CD4-positive, CD25-positive, alpha-beta regulatory T cell (primary cell): ENCODE measurements around the gene PTPRE. TPM values are rescaled to one million over a fixed set of nuclear protein-coding genes. Genes with fewer than 3 reads are reported as not detected.

Source experiments
- ATAC-seq, 2 donors: fragments of 150-1000 bp; cut with Tn5 transposase; one replicate each; pipeline ENCODE4 v1.10.0; 2021; ENCODE audit warnings: low read depth in 2 of 2, moderate number of reproducible peaks in 2 of 2, moderate library complexity in 1 of 2
- DNase-seq, 3 donors: peaks; one replicate each; pipeline versions ENCODE4 v3.0.0 to v3.0.0-alpha.2; 2012 to 2022; ENCODE audit warnings: mixed read lengths in 1 of 3
- H3K27ac ChIP-seq: one replicate; pipeline ENCODE4 v1.7.0; 2013; ENCODE audit warnings: mild to moderate bottlenecking, low read length; ENCODE audit not compliant: insufficient read depth, poor library complexity, severe bottlenecking
- H3K27me3 ChIP-seq: one replicate; pipeline ENCODE4 v1.7.0; 2013; ENCODE audit warnings: low read length; ENCODE audit not compliant: control insufficient read depth, insufficient read depth
- H3K36me3 ChIP-seq: one replicate; pipeline ENCODE4 v1.7.0; 2013; ENCODE audit warnings: mild to moderate bottlenecking, low read length, moderate library complexity; ENCODE audit not compliant: control insufficient read depth, insufficient read depth
- H3K4me1 ChIP-seq: 2 replicates; pipeline ENCODE4 v1.7.0; 2013; ENCODE audit warnings: mild to moderate bottlenecking, low read length; ENCODE audit not compliant: insufficient read depth, control insufficient read depth, poor library complexity, severe bottlenecking
- H3K4me3 ChIP-seq: one replicate; pipeline ENCODE4 v1.7.0; 2013; ENCODE audit warnings: low read depth, mild to moderate bottlenecking, low read length, moderate library complexity
- H3K9me3 ChIP-seq, 2 experiments: 1 replicate in 1 of 2; 2 replicates in 1 of 2; pipeline ENCODE4 v1.7.0; 2013; ENCODE audit warnings: low read length in 2 of 2, mild to moderate bottlenecking in 1 of 2, moderate library complexity in 1 of 2; ENCODE audit not compliant: control insufficient read depth in 2 of 2
- H3K27ac Mint-ChIP-seq, 3 donors: one replicate each; pipeline ENCODE4 v1.8.0; 2020 to 2022; ENCODE audit warnings: mild to moderate bottlenecking in 3 of 3, mixed read lengths in 3 of 3, moderate library complexity in 2 of 3
- H3K27me3 Mint-ChIP-seq: one replicate; pipeline ENCODE4 v1.8.0; 2022; ENCODE audit warnings: mild to moderate bottlenecking, mixed read lengths
- H3K36me3 Mint-ChIP-seq: one replicate; pipeline ENCODE4 v1.8.0; 2020; ENCODE audit warnings: mixed read lengths
- H3K4me1 Mint-ChIP-seq, 4 donors: one replicate each; pipeline ENCODE4 v1.8.0; 2020 to 2022; ENCODE audit warnings: mixed read lengths in 4 of 4, mild to moderate bottlenecking in 1 of 4
- H3K4me3 Mint-ChIP-seq, 4 donors: one replicate each; pipeline ENCODE4 v1.8.0; 2020 to 2022; ENCODE audit warnings: mild to moderate bottlenecking in 4 of 4, mixed read lengths in 4 of 4, moderate library complexity in 3 of 4
- H3K9me3 Mint-ChIP-seq, 7 donors: one replicate each; pipeline ENCODE4 v1.8.0; 2020 to 2022; ENCODE audit warnings: mixed read lengths in 7 of 7, mild to moderate bottlenecking in 3 of 7, moderate library complexity in 2 of 7
- polyA plus RNA-seq, 4 donors: library from polyadenylated mRNA; unstranded; fragments of 300-500 nt; fragmentation: Illumina TruSeq; gene quantifications; one replicate each; pipeline ENCODE4 v1.2.3, GENCODE V29; 2021
- total RNA-seq: library from RNA; stranded (reverse); gene quantifications from one replicate; pipeline ENCODE4 v1.2.3, GENCODE V29; 2022

Gene PTPRE
- total and polyA plus RNA-seq, 5 donors from 2014 or later: 10.0 to 63.9 (median 13.7) TPM

GRCh38 chr10:127964621-127965020, 57.7 kb downstream of the PTPRE start:
- no peak overlapping the region for H3K27ac Mint-ChIP-seq
- Histone ChIP-seq H3K36me3 (no peaks in the 10 kb centered on the region), H3K27me3 (no peaks in the 10 kb centered on the region), H3K27ac (no peak overlapping the region), H3K4me1 (no peaks in the 10 kb centered on the region), H3K9me3 (no peaks in the 10 kb centered on the region), H3K4me3 (no peak overlapping the region)
- DNase-seq (no peak), ATAC-seq (no peak)
- peaks cover 0 to 6% (median 0%) of the 10 kb centered on the region in 4 donors for H3K4me1 Mint-ChIP-seq
- no peaks in the 10 kb centered on the region for H3K9me3 Mint-ChIP-seq
- H3K27me3 Mint-ChIP-seq: peaks cover 14% of the 10 kb centered on the region
- H3K36me3 Mint-ChIP-seq: no peaks in the 10 kb centered on the region
- H3K4me3 Mint-ChIP-seq: no peak overlapping the region

- Mint-ChIP-seq H3K36me3 (no peaks in the 10 kb centered on the region), H3K27me3 (no peaks in the 10 kb centered on the region), H3K4me3 (no peak overlapping the region), H3K27ac (no peak overlapping the region), H3K4me1 (peaks cover 0 to 6% (median 0%) of the 10 kb centered on the region in 4 donors), H3K9me3 (peaks cover 0 to 2% (median 0%) of the 10 kb centered on the region in 7 donors)
- no peak for ATAC-seq
- Histone ChIP-seq H3K4me3 (no peak overlapping the region), H3K36me3 (no peaks in the 10 kb centered on the region), H3K27me3 (no peaks in the 10 kb centered on the region), H3K27ac (no peak overlapping the region), H3K9me3 (no peaks in the 10 kb centered on the region), H3K4me1 (no peaks in the 10 kb centered on the region)
- no peak for DNase-seq
Measured at GRCh38 chr10:127966875-127967274, 60.0 kb downstream of the PTPRE start.

GRCh38 chr10:127968027-127968441, 61.1 kb downstream of the PTPRE start:
- Mint-ChIP-seq H3K4me1 (peaks cover 0 to 6% (median 0%) of the 10 kb centered on the region in 4 donors), H3K36me3 (no peaks in the 10 kb centered on the region), H3K27me3 (peaks cover under 1% of the 10 kb centered on the region), H3K4me3 (no peak overlapping the region), H3K9me3 (peaks cover 0 to 2% (median 0%) of the 10 kb centered on the region in 7 donors), H3K27ac (no peak overlapping the region)
- DNase-seq (no peak), ATAC-seq (no peak)
- Histone ChIP-seq H3K4me3 (no peak overlapping the region), H3K36me3 (no peaks in the 10 kb centered on the region), H3K27me3 (peaks cover 1% of the 10 kb centered on the region), H3K9me3 (no peaks in the 10 kb centered on the region), H3K4me1 (no peaks in the 10 kb centered on the region), H3K27ac (no peak overlapping the region)

GRCh38 chr10:127968659-127969058, 61.8 kb downstream of the PTPRE start:
- H3K4me1 ChIP-seq: no peaks in the 10 kb centered on the region
- H3K27me3 Mint-ChIP-seq: peaks cover 6% of the 10 kb centered on the region
- H3K27ac Mint-ChIP-seq: no peak overlapping the region

GRCh38 chr10:127971101-127971946, 64.4 kb downstream of the PTPRE start:
- Mint-ChIP-seq H3K4me3 (no peak overlapping the region), H3K27me3 (peaks cover 30% of the 10 kb centered on the region), H3K4me1 (no peaks in the 10 kb centered on the region), H3K9me3 (peaks cover 0 to 2% (median 0%) of the 10 kb centered on the region in 7 donors), H3K27ac (no peak overlapping the region), H3K36me3 (no peaks in the 10 kb centered on the region)
- ATAC-seq: no peak
- Histone ChIP-seq H3K36me3 (no peaks in the 10 kb centered on the region), H3K9me3 (no peaks in the 10 kb centered on the region), H3K27ac (no peak overlapping the region), H3K4me3 (no peak overlapping the region), H3K4me1 (no peaks in the 10 kb centered on the region), H3K27me3 (peaks cover 3% of the 10 kb centered on the region)
- DNase-seq: no peak

More at GRCh38 chr10:127968659-127969058, 61.8 kb downstream of the PTPRE start:
- Histone ChIP-seq H3K27me3 (peaks cover 3% of the 10 kb centered on the region), H3K36me3 (no peaks in the 10 kb centered on the region), H3K4me3 (no peak overlapping the region), H3K27ac (no peak overlapping the region), H3K9me3 (no peaks in the 10 kb centered on the region)
- peaks cover 0 to 2% (median 0%) of the 10 kb centered on the region in 7 donors for H3K9me3 Mint-ChIP-seq
- DNase-seq: no peak
- no peak overlapping the region for H3K4me3 Mint-ChIP-seq
- no peak for ATAC-seq
- peaks cover 0 to 6% (median 0%) of the 10 kb centered on the region in 4 donors for H3K4me1 Mint-ChIP-seq
- no peaks in the 10 kb centered on the region for H3K36me3 Mint-ChIP-seq

GRCh38 chr10:127971963-127972615, 65.2 kb downstream of the PTPRE start:
- Histone ChIP-seq H3K4me3 (no peak overlapping the region), H3K9me3 (no peaks in the 10 kb centered on the region), H3K36me3 (no peaks in the 10 kb centered on the region), H3K4me1 (no peaks in the 10 kb centered on the region), H3K27me3 (peaks cover 3% of the 10 kb centered on the region), H3K27ac (no peak overlapping the region)
- H3K9me3 Mint-ChIP-seq: peaks cover 0 to 2% (median 0%) of the 10 kb centered on the region in 7 donors
- no peaks in the 10 kb centered on the region for H3K4me1 Mint-ChIP-seq
- DNase-seq: no peak
- H3K4me3 Mint-ChIP-seq: no peak overlapping the region
- no peaks in the 10 kb centered on the region for H3K36me3 Mint-ChIP-seq
- H3K27ac Mint-ChIP-seq: no peak overlapping the region
- H3K27me3 Mint-ChIP-seq: peaks cover 33% of the 10 kb centered on the region
- ATAC-seq: no peak

- Mint-ChIP-seq H3K27me3 (peaks cover 33% of the 10 kb centered on the region), H3K27ac (no peak overlapping the region), H3K4me1 (no peaks in the 10 kb centered on the region), H3K36me3 (no peaks in the 10 kb centered on the region), H3K4me3 (no peak overlapping the region), H3K9me3 (peaks cover 0 to 2% (median 0%) of the 10 kb centered on the region in 7 donors)
- H3K27ac ChIP-seq: no peak overlapping the region
- no peaks in the 10 kb centered on the region for H3K4me1 ChIP-seq
- ATAC-seq (no peak), DNase-seq (no peak)
- H3K4me3 ChIP-seq: no peak overlapping the region
- H3K27me3 ChIP-seq: peaks cover 3% of the 10 kb centered on the region
- H3K9me3 ChIP-seq: no peaks in the 10 kb centered on the region
- H3K36me3 ChIP-seq: no peaks in the 10 kb centered on the region
Measured at GRCh38 chr10:127972751-127973357, 66.0 kb downstream of the PTPRE start.
